ENCODE measurements around the gene C1orf53.
A peak's percentile ranks its signal among the peaks of the same experiment; 100 is the strongest.

C1orf53 gene

DNA sequence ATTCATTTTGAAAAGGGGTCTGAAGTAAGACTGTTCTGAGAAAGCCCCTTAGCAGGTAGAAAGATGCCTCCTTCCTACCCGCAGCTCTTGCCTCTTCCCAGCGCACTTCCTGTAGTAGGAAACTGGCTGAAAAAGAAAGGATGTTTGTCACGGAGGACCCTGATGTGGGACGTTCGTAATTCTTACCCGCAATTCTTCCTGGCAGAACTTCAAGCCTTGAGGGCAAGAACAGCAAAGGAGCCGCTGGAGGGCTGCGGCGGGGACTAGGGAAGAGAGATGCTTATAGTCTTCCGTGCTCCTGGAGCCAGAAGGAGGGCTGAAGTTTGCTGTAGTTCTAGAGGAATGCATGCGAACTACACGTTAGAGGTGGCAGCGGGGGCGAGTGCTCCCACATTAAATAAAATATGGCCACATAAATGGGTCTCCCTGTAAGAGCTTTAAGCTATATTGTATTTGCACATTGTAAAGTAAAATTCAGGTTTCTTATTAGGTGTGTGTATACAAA, 6.3 kb downstream of the C1orf53 start:
- DNase-seq: no peak

DNA sequence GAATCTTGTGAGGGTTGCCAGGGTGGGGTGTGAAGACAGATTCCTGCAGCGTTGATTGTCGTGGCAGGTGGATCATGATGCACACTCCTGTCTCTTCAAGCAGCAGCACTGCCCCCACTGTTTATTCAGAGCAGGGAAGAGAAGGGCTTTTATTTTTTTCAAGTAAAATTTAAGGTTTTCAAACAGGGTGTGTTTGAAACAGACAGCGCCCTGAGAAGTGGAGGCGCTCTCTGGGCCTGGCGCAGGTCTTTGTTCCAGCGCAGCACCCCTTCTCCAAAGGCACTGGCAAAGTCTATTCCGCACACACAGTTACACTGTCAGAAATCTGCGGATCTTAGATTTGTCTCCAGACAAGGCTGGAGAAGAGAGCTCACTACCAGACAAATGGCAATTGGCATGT, 7.0 kb downstream of the C1orf53 start:
- no peak for DNase-seq

DNA sequence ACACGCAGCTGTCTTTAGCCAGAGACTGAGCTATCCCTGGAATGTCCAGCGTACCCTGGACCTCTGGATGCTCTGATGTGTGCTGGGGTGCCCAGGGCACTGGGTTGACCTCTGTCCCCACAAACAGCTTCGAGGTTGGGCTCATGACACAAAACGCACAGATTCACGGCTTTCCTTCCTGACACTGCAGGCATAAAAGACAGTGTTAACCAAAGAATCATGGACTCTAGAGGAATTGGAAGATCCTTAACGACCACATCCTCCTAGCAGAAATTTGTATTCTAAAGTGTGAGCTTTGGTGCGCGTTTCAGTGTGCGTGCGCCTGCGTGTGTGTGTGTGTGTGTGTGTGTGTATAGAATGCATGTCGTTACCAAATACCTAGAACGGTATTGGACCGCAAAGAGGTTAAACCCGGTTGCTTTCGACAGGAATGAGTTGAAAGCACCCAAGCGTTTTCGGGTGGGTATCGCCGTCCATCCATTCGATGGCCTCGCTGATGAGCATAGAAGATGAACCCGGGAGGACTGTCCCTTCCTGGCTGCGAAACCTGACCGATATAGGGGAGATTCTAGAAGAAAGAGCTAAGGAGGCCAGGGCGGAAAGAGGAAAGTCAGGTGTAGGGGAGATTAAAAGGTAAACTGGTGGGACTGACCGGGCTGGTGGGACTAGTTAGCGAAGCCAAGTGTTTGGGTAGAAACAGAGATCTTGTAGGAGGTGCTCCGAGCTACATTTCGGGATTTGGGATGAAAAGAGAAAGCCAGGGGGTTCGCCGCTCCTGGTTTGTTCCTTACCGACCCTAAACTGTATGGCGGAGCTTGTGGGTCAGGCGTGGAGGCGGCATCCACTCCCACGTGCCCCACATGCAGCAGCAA, 7.9 kb downstream of the C1orf53 start:
- no peak for DNase-seq

DNA sequence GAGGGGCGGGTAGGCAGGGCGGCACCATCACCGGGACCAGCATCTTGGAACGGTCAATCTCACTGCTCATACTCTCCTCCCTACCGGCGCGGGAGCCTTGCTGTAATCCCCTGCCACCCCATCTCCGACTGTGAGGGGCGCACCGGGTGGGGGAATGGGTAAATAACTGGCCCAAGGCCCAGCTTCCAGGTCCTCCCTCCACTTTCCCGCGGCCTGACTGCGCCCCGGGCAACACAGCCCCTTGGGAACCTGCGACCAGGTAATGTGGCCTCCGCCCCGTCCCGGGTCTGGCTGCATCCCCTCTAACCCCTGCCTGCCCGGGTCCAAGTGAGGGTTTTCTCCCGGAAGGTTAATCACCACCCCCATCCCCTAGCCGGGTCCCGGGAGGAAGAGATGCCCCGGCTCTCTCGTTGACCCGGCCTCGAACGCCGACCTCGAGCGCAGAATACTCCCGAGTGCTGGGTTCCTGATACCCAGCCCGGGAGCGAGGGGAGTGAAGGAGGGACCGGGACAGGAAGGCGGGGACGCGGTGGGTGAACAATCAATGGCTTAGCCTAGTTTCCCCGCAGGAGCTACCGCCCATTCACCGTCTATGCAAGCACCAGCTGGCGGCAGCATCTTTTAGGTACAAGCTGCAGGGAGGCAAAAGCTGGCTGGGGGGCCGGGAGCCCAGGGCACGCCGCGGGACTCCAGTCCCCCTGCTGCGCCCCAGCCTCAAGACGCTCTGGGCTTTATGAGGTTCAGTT, 8.9 kb downstream of the C1orf53 start:
- DNase-seq: peak; percentile 57

DNA sequence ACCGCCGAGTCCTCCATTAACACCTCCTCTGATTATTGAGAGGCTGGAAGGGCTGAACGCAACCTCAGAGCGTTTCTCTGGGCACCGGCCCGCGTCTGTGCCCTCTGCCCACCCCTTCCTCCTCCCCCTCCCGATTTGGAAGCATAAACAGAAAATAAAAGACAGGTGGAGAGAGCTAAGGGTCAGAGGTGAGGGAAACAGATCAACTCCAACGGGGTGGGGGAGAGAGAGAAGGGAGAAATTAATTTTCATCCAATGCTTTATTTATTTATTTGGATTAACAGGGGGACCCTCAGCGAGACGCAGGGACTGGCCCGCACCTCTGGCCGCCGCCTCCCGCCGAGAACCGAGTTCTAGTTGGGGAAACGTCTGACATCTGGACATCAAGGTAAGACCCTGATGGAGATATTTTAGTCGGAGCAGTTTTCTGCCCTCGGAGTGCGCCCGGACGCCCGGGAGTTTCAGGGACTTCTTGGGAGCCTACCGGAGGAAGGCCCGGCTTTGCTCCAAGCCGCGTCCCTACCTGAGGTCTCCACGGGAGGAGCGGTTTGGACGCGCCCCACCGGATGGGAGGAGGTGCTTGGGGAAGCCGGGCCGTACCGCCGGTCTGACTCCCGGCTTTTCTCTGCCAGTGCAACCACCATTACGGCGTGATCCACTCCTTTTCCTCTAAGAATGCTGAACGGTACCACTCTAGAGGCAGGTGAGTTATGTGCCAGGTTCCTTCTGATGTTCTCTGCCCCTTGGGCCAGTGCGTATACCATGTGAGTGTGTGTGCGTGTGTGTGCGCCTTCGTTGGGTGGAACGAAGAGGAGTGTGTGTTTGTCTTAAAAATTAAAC, 9.6 kb downstream of the C1orf53 start:
- DNase-seq: peak; percentile 54

DNA sequence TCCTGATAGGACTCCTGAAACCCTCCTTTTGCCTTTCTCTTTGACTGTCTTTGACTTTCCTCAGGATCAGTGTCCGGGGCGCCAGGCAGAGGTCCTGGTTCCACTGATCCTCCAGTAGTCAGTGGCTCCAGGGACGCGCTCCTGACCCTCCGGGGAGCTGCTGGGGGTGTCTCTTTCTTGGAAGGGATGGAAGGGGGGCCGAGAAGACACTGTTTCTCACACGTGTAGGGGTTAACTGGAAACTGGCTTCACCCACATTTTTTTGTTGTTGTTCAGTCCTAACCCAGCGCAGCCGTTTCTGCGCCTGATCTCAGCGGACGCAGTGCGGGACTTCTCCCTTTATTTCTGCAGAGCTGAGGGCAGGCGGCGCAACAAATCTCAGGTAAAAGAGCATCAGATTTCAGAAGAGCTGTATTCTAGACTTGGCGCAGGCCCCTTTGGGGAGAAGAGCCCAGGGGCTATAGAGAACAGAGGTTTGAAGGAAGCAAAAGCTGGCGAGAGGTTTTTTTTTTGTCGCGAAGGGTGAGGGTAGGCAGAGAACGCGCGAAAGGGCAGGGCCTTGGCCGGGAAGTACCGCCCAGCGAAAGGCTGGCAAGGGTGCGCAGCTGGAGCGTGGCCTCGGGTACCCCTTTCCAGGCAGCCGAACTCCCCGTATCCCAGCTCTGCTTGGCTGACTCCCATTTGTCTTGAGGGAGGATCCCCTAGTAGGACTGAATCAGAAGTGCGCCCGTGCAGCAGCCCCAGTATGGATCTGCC, 10.5 kb downstream of the C1orf53 start:
- no peak for DNase-seq

DNA sequence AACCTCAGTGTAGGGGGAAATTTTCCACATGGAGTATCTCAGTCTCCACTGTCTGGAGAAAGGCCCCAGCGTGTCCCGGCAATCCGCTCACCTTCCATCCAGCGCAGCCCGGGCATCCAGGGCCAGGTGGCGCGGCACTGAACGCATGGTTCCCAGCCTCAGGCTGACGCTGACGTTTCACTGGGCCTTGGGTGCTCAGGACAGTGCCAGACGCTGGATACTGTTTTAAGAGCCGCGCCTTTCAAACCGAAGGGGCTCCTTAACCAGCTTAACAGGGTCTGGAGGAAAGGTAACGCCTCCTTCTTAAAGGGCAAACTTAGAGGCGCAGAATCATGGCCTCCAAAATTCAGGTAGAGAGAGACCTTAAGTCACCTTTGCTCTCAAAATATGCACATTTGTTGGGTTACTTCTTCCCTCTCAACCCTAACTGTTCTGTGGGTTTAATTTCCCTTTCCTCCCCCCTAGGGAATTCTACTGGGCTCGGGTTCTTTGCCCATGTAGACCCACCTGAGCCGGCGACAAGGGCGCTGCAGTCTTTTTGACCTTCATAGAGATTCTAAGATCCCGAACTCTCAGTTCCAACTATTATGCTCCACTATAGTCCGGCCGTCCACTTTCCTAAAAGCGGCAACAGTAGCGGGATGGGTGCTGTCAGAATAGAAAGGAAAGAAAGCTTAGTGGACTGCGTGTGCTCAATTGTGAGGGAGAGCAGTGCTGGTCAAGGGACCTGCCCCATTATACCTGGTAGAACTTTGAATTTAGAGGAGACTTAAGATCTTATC, 11.3 kb downstream of the C1orf53 start:
- DNase-seq: peak; percentile 54

DNA sequence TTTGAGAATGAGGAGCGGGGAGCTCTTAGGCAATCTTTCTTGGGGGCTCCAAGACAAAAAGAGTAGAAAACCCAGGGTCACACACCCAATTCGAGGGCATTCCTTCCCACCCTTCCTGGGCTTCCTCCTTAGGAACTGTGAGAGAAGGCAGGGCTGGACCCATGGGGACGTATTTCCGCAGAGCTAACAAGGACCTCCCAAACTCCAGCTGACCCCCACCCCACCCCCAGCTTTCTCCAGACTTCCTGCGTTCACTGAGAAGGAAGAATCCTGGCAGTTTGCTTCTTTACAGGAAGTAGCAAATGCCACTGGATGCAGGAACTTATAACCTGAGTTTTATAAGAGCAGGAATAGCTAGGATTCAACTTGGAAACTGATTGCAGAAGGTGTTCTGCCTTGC, 12.1 kb downstream of the C1orf53 start:
- no peak for DNase-seq

DNA sequence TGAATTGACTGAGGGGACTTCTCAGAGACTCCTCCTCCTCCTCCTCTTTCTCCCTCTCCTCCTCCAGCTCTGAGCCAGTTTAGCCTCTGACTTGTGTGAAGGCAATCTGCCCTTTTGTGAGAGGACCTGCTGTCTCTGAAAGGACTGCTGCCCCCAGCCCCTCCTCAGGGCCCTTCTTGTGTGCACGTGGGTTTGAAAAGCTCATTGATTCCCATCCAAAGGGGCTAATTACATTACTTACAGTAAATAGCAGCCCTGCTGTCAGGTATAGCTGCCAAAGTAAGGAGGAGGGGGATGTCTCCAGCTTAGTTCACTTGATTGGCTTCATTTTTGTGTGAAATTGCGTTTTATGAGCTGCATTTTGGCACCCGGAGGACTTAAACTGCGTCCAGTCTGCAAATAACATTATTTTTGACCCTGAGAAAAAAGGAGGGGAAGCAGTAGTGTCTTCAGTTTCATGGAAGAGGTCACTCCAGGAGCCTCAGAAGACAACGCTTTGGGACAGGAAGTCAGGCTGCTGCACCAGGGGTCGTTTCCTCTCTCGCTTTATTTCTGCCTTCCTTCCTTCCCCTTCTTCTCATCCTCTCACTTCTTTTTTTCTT, 12.9 kb downstream of the C1orf53 start:
- DNase-seq: no peak

DNA sequence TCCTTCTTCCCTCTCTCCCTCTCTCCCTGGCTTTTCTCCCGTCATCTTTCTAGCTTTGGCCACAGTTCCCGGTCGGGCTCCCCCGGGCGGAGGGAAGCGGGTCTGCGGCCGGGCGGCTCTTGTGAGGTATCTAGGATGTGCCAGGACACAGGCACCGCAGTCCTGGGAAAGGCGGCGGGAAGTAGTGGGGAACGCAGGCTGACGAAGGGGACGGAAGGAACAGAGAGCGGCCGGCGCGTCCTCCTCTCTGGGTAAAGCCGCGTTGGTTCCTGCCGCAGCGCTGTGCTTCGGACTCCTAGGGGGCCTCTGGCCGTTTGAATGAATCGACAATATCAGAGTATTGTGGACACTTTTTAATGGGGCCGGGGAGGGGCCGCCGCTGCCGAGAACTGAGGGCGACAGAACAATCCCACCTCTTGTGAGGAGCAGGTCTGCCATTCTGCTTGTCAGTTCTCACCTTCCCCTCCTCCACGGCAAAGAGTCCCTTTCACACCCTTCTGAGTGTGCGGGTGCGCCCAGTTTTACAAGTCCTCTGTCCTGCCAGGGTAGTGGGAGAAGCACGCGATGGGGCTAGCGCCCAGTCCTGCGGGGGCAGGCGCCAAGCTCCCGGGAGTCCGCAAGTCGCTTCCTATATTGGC, 13.6 kb downstream of the C1orf53 start:
- DNase-seq: peak; percentile 95

DNA sequence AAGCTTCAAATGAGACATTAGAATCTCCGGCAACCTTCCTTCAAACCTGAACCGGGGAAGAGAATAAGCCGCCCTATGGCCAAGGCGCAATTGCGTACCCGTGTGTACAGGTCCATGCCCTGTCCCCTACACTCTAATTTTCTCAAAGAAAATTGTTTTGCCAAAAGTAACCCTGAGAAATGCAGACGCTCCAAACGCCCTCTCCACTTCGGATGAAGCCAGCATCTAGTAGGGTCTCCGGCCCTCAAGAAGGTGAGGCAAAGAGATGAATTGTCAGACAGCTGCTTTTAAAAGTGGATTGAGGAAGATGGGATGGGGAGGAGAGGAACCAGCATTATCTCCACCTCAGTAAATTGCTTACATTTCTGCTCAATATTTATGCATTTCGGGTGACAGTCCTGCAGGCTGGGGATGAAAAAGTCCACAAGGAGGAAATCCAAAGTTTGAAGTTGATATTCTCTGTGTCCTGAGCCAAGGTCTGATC, 14.1 kb downstream of the C1orf53 start:
- DNase-seq: no peak

DNA sequence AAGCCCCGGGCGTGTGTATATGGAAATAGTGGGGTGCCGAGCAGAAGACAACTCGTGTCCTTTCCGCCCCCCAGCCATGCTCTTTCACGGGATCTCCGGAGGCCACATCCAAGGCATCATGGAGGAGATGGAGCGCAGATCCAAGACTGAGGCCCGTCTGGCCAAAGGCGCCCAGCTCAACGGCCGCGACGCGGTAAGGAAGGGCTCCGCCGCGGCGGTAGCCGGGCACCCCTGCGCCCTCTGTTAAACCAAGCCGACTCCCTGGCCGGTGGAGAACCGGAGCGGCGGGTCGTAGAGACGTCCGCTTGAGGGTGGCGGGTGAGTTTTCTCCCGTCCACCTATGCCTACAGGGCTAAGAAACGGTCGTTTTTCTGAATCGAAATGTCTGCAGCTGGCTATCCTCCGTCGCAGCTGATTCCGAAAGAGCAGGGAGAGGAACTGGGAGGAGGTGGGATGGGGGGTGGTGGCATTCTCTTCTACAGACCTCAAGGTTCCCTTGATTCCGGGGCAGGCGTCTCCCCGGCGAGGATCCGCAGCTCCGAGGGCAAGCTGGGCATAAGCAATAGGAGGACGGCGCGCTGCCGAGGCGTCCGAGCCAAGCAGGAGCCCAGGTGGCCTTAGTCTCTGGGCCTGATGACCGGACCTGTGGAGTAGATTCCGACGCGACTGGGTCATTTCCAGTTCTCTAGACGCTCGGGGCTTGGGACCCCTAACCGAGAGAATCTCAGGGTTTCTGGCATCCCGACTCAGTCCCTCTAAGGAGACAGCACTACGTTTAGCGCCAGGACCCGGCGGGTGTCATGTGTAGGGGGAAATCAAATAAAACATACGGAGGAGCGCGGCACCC, 15.6 kb downstream of the C1orf53 start:
- peak; percentile 62 for DNase-seq

DNA sequence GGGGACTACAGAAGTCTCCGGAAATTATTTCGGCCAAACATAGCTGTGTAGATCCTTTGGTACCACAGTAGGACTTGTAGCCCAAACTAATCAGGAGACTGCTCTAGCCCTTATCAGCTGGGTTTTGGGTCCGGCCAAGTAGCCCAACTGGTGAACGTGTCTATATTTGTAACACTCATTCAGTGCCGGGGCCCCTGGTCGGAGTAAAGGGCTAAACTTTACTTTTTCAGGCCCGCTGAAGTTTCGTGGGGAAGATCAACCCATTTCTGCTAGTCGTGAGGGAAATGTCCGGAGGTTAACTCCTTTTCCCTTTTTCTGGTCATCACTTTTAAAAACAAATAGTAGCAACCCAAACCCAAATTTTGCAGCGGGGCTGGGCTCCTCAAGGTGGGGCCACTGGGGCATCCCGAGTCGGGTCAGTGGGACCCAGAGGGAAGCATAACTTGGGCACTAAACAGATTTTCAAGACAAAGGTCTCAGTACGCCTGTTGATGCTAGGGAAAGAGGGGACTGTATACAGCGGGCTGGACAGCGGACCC, 16.4 kb downstream of the C1orf53 start:
- no peak for DNase-seq

DNA sequence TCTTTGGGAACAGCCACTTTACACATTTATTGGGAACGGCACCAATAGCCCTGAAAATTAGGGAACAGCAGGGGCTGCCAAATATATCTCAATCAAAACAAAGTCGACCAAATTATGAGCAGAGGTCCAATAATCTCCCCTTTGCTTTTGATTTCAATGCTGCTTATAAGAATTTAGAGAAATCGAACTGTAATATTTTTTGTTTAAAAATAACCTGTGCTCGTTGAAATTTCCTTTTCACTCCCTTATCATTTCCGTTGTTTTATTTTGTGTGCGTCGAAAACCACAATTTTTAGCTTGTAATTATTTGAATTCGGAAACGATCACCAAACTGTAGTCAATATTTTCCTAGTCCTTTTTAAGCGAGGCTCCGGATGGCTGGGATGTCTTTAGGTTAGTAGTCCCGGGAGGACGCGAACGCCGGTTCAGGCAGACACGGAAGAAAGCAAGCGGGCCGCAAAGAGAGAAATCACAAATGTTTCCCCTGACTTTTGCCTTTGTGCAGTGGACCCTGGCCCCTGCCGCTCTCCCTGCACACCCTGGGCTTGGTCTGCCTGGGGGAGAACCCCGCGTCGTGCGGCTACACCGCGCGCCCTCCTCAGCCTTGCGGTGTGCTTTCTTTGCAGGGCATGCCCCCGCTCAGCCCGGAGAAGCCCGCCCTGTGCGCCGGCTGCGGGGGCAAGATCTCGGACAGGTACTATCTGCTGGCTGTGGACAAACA, 17.1 kb downstream of the C1orf53 start:
- no peak for DNase-seq

DNA sequence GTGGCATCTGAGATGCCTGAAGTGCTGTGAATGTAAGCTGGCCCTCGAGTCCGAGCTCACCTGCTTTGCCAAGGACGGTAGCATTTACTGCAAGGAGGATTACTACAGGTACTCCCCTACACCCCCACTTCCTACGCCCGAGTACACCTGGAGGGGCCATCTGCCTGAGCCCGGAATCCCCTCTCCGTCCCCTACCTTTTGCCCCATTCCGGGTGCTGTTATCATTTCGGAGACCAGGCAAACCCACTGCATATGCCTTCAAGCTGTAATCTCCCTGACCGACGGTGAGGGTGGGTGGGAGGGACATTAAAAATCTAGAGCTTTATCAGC, 17.6 kb downstream of the C1orf53 start:
- DNase-seq: no peak

DNA sequence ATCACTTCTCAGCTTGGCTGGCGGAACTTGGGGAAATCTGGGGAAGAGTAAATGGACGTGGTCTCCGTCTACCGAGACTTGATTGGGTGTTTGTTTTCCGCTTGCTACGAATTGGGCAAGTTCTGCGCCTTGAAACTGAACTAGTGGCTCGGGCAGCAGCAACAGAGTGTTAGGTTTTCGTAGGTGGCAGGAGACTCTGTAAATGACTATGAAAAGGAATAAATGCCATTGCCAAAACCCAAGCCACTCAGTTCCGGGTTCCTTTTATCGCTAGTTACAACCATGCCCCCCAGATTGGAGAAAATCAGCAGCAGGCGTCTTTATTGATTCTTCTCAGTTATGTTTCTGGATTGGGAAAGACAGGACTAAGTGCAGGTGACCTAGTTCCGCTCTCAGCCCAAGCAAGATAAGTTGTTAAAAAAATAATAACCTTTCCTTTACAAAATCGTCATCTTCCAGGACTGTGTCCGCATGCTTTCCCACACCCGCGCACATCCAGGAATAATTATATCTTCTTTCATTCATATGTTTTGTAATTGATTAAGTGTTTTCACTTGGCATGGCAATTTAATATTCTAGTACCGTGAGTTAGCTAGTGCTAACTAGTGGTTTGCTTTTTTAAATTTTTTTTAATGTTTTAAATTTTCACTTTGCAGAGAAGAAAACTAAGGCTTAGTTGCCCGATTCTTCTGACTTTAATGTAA, 18.1 kb downstream of the C1orf53 start:
- no peak for DNase-seq

DNA sequence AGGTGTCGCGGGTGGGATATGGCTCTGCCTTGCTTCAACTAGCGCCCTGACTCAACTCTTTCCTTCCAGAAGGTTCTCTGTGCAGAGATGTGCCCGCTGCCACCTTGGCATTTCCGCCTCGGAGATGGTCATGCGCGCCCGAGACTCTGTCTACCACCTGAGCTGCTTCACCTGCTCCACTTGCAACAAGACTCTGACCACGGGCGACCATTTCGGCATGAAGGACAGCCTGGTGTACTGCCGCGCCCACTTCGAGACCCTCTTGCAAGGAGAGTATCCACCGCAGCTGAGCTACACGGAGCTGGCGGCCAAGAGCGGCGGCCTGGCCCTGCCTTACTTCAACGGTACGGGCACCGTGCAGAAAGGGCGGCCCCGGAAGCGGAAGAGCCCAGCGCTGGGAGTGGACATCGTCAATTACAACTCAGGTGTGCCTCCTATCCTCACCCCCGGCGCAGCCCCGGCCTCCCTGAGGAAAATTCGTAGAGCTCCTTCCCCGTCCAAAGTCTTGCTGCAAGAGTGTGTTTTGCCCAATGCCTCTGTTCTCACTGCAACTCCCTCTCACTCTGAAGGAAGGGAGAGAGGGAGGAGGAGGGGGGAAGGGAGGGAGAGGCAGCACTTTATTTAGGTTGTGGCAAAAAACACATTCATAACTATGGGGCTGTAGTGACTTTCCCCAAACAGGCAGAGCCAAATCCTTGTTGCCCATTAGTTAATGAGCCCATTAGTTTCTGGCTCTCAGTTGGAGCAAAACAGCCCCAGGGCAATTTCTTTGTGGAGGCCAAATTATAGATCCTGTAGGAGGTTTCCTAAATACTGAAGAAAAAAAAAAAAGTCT, 19.0 kb downstream of the C1orf53 start:
- DNase-seq: peak; percentile 66

All from islet precursor cell (in vitro differentiated cells).